PFSK-1 (cell line): Measurements from ENCODE around the gene DGCR8.

Experiments
- FOXP2 ChIP-seq: optimal IDR thresholded peaks from 2 replicates; pipeline ENCODE3; 2011; ENCODE audit warnings: borderline replicate concordance, control low read depth, inconsistent platforms; ENCODE audit not compliant: insufficient read depth; ENCODE audit errors: extremely low read length, extremely low read depth
- POLR2AphosphoS5 ChIP-seq: IDR thresholded peaks from 2 replicates; pipeline ENCODE4 v1.6.1; 2012; ENCODE audit warnings: low read depth, mild to moderate bottlenecking, control low read depth, low read length, moderate library complexity
- SIN3A ChIP-seq: IDR thresholded peaks from 2 replicates; pipeline ENCODE4 v1.6.1; 2012; ENCODE audit warnings: mild to moderate bottlenecking, low read length, moderate library complexity, borderline replicate concordance; ENCODE audit not compliant: insufficient read depth
- TAF1 ChIP-seq: IDR thresholded peaks from 2 replicates; pipeline ENCODE4 v1.6.1; 2012; ENCODE audit warnings: low read length, control low read depth, borderline replicate concordance; ENCODE audit not compliant: insufficient read depth
- TF ChIP-seq, protein P1 (sequence below), 2 experiments: IDR thresholded peaks; 2 replicates each; pipeline versions ENCODE4 v1.6.1 to v1.8.0; 2011 to 2012; ENCODE audit warnings: low read depth in 2 of 2, low read length in 2 of 2, control low read depth in 1 of 2, inconsistent platforms in 1 of 2, mild to moderate bottlenecking in 1 of 2, moderate library complexity in 1 of 2; ENCODE audit not compliant: insufficient read depth in 1 of 2

DGCR8 gene

GRCh38 chr22:20038574-20038973 lies 41.5 kb upstream of the DGCR8 start:
- TF ChIP-seq, protein P1, sequence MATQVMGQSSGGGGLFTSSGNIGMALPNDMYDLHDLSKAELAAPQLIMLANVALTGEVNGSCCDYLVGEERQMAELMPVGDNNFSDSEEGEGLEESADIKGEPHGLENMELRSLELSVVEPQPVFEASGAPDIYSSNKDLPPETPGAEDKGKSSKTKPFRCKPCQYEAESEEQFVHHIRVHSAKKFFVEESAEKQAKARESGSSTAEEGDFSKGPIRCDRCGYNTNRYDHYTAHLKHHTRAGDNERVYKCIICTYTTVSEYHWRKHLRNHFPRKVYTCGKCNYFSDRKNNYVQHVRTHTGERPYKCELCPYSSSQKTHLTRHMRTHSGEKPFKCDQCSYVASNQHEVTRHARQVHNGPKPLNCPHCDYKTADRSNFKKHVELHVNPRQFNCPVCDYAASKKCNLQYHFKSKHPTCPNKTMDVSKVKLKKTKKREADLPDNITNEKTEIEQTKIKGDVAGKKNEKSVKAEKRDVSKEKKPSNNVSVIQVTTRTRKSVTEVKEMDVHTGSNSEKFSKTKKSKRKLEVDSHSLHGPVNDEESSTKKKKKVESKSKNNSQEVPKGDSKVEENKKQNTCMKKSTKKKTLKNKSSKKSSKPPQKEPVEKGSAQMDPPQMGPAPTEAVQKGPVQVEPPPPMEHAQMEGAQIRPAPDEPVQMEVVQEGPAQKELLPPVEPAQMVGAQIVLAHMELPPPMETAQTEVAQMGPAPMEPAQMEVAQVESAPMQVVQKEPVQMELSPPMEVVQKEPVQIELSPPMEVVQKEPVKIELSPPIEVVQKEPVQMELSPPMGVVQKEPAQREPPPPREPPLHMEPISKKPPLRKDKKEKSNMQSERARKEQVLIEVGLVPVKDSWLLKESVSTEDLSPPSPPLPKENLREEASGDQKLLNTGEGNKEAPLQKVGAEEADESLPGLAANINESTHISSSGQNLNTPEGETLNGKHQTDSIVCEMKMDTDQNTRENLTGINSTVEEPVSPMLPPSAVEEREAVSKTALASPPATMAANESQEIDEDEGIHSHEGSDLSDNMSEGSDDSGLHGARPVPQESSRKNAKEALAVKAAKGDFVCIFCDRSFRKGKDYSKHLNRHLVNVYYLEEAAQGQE (IDR thresholded peaks at IDR 0.05; ENCODE audit: insufficient read depth in 1 of 2, low read depth in 2 of 2, low read length in 2 of 2): no peak
- TF ChIP-seq FOXP2 (no peak), TAF1 (no peak), SIN3A (no peak), POLR2AphosphoS5 (no peak)

DNA sequence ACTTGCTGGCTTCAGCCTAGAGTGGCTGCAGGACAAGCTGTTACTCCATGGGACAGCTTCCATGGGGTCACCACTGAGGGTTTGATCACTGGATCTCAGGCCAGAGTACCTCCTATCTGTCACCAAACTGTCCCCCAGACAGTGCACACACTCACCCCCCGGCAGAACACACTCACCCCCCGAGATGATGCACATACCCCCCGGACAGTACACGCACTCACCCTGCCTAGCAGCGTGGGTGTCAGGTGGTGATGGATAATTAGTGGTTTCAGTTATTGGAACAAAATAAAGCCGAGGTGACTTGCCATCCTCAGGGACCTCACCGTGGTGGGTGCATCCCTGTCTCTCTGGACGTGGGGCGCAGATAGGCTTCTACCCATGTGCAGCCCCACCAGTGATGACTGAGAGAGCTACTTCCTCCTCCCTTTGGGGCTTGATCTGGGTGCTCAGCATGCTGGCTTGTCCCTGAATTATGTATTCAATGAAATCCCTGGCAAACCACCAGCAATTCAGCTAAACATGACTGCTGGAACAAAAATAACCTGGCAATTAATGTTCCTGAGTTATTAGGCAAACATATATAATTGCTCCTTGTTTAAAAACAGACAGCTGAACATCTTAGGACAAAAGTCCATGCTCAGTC lies 40.2 kb upstream of the DGCR8 start:
- no peak for TF ChIP-seq POLR2AphosphoS5
- TF ChIP-seq FOXP2: no peak
- TF ChIP-seq SIN3A: no peak
- TF ChIP-seq, protein P1 (IDR thresholded peaks at IDR 0.05; ENCODE audit: insufficient read depth in 1 of 2, low read depth in 2 of 2, low read length in 2 of 2): no peak
- TF ChIP-seq TAF1: no peak

GRCh38 chr22:20040327-20041200 lies 39.5 kb upstream of the DGCR8 start:
- TF ChIP-seq, protein P1 (IDR thresholded peaks at IDR 0.05; ENCODE audit: insufficient read depth in 1 of 2, low read depth in 2 of 2, low read length in 2 of 2): no peak
- TF ChIP-seq POLR2AphosphoS5: no peak
- no peak for TF ChIP-seq TAF1
- TF ChIP-seq FOXP2: no peak
- TF ChIP-seq SIN3A: no peak

GRCh38 chr22:20043057-20043996 lies 36.7 kb upstream of the DGCR8 start:
- TF ChIP-seq, protein P1 (IDR thresholded peaks at IDR 0.05; ENCODE audit: insufficient read depth in 1 of 2, low read depth in 2 of 2, low read length in 2 of 2): no peak
- no peak for TF ChIP-seq FOXP2
- no peak for TF ChIP-seq POLR2AphosphoS5
- TF ChIP-seq SIN3A: no peak
- no peak for TF ChIP-seq TAF1
